ENCODE results near the gene MUC5B.

MUC5B gene

DNA sequence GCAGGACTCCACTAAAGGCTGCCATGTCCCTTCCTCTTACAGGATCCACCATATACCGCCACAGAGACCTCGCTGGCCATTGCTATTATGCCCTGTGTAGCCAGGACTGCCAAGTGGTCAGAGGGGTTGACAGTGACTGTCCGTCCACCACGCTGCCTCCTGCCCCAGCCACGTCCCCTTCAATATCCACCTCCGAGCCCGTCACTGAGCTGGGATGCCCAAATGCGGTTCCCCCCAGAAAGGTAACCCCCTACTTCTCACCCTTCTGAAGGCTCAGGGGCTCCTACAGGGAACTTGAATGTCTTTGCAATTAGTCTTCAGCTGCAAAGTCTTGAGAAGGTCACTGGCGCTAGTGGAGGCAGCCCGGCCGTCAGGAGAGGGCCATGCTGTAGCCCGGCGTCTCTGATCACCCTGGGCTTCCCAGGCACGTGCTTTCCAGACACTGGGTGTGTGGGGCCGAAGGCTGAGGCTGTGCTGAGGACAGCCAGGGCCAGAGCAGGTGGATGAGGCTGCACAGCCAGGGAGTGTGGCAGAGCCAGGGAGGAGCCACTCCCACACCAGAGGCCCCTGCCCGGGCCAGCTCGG, 30.0 kb upstream of the MUC5B start:
- DNase-seq (ENCODE audit: low read depth in 2 of 2): no peak

DNA sequence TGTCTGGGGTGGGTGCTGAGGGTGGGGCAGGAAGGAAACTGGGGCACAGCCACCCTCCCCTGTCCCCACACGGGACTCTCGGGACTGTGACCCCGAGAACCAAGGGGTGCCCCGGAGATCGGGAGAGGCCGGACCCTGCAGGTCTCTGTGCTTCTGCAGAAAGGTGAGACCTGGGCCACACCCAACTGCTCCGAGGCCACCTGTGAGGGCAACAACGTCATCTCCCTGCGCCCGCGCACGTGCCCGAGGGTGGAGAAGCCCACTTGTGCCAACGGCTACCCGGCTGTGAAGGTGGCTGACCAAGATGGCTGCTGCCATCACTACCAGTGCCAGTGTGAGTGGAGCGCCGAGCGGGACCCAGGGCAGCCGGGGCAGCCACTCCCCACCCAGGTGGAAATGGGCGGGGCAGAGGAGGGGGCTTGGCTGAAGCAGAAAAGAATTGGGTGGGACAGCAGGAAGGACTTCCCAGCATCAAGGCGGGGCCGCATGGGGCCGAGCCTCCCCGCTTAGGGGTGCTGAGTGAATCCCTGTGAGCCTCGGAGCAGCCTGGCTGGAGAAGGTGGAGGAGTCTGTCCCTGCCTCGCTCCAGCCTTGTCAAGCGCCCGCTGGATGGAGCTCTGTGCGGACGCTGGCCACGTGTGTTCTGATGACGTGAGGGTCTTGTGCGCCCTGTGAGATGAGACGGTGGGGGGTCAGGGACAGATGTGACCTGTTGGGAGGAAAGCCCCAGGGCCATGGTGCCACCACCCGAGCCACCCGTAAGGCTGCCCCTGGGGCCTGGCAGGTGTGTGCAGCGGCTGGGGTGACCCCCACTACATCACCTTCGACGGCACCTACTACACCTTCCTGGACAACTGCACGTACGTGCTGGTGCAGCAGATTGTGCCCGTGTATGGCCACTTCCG, 29.3 kb upstream of the MUC5B start:
- no peak for DNase-seq (ENCODE audit: low read depth in 2 of 2)

DNA sequence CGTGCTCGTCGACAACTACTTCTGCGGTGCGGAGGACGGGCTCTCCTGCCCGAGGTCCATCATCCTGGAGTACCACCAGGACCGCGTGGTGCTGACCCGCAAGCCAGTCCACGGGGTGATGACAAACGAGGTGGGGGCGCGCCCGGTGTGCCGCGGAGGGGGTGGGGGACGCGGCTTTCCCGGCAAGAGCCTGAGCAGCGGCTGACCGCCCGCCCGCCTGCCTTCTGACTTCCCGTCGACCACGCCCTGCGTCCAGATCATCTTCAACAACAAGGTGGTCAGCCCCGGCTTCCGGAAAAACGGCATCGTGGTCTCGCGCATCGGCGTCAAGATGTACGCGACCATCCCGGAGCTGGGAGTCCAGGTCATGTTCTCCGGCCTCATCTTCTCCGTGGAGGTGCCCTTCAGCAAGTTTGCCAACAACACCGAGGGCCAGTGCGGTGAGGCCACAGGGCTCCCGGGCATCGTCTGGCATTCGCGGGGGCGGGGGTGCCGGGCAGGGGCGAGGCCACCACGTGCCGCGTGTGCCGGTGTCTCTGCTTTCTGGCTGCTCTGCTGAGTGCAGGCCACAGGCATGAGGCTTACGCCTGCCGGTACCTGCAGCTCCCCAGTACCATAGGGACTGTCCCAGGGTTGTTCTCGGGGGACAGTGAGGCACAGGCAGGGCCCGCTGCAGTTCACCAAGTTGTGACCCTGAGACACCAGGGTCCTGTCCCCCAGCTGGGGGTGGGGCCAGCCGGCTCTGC, 28.5 kb upstream of the MUC5B start:
- no peak for DNase-seq (ENCODE audit: low read depth in 2 of 2)

DNA sequence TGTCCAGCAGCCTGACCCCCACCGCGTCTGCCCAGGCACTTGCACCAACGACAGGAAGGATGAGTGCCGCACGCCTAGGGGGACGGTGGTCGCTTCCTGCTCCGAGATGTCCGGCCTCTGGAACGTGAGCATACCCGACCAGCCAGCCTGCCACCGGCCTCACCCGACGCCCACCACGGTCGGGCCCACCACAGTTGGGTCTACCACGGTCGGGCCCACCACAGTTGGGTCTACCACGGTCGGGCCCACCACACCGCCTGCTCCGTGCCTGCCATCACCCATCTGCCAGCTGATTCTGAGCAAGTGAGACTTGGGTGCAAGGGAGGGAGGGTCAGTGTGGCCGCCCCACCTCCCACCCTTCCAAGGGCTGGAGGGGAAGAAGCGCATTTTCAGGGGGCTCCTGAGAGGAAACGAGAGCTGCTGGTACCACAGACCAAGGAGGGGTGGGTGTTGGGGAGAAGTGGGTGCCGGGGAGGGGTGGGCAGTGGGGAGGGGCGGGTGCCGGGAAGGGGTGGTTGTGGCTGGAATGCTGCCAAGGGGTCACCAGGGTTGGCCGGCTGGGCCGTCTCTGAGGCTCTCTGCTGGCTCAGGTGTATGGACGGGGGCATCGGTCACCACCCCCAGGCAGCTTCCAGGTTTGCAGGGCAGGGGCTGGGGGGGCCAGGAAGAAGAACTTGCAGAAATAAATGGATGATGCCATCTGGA, 27.7 kb upstream of the MUC5B start:
- no peak for DNase-seq (ENCODE audit: low read depth in 2 of 2)

DNA sequence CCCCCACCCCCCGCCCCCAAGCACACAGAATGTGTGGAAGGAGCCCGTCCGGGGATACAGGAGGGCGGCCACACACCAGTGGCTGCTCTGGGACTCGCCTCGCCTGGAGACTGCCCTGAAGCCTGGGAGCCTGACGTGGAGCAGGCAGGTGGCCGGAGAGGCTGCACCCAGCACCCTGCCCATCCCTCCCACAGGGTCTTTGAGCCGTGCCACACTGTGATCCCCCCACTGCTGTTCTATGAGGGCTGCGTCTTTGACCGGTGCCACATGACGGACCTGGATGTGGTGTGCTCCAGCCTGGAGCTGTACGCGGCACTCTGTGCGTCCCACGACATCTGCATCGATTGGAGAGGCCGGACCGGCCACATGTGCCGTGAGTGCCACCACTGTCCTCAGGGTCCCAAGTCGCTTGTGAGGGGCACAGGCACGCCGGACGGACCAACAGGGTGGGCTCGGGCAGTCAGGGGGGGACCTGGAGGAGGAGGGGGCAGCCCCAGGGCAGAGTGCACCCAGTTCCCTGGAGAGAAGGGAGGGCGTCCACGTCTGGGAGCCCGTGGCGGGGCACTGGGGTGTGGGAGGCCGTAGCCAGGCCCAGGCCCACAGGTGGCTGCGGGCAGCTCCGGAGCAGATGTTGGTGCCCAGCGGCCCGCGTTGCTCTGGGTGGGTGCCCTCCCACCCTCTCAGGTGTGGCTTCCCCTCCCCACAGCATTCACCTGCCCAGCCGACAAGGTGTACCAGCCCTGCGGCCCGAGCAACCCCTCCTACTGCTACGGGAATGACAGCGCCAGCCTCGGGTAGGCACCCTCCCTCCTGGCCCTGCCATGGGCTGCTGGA, 27.0 kb upstream of the MUC5B start:
- no peak for DNase-seq (ENCODE audit: low read depth in 2 of 2)

DNA sequence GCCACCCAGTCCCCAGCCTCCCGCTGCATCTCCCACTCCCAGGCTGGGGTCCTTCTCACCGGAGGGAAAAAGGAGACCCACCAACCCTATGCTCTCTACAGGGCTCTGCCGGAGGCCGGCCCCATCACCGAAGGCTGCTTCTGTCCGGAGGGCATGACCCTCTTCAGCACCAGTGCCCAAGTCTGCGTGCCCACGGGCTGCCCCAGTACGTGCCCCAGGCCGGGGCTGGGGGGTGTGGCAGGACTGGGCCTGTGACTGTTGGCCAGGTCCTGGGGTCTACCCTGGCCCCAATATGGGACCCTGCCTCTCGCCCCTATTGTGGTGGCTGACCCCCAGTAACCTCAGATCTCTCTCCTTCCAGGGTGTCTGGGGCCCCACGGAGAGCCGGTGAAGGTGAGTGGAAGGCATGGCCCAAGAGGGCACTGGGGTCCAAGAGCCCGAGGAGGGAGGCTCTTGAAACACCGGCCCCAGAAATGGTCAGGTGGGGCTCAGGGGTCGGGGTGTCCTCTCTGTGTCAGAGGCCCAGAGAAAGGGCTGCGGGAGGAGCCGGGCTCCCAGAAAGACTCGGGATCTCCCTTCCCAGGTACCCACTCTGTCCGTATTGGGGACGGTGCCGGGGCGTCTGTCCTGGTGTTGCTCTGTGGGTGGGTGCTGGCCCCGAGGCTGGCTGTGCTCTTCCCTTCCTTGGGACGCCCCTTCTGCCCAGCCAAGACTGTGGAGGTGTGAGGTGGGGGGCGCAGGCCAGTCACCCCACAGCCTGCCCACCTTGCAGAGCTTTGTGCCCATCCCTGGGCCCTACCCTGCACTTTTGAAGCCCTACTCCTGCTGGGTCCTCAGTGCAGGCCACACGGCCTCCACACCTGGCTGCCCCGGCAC, 26.1 kb upstream of the MUC5B start:
- no peak for DNase-seq (ENCODE audit: low read depth in 2 of 2)

DNA sequence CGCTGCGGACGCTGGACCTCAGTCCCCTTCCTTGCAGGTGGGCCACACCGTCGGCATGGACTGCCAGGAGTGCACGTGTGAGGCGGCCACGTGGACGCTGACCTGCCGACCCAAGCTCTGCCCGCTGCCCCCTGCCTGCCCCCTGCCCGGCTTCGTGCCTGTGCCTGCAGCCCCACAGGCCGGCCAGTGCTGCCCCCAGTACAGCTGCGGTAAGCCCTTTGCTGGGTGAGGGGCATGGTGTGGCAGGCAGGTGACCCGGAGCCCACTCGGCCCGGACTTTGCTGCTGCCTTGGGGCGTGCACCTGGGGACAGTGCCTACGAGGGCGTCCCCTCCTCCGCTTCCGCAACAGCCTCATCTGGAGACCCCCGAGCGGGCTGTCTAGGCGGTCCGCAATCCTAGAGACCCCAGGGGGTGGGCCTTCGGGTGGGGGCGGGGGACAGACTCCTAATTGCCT, 25.4 kb upstream of the MUC5B start:
- DNase-seq (ENCODE audit: low read depth in 2 of 2): no peak

DNA sequence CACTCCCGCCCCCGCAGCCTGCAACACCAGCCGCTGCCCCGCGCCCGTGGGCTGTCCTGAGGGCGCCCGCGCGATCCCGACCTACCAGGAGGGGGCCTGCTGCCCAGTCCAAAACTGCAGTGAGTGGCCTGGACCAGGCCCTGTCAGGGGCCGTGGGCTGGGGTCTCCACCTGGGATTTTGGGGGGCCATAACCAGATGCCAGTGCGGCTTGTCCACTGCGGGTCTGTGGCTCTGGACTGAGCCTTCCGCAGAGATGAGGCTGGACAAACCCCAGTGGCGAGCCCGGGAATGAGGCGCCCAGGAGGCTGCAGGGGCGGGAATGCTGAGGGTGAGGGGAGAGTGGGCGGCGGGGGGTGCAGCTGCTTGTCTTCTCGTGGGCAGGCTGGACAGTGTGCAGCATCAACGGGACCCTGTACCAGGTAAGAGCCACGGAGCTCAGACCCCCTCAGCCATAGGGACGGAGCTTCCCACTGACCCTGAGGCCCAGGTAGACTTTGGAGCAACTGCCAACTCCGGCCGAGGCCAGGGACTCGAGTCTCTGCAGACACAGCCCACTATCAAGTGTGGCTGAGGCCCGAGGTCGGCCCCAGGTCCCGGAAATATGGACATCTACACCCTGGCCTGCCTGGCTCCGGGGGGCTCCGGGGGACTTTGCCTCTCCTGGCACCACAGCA, 24.8 kb upstream of the MUC5B start:
- DNase-seq (ENCODE audit: low read depth in 2 of 2): no peak

DNA sequence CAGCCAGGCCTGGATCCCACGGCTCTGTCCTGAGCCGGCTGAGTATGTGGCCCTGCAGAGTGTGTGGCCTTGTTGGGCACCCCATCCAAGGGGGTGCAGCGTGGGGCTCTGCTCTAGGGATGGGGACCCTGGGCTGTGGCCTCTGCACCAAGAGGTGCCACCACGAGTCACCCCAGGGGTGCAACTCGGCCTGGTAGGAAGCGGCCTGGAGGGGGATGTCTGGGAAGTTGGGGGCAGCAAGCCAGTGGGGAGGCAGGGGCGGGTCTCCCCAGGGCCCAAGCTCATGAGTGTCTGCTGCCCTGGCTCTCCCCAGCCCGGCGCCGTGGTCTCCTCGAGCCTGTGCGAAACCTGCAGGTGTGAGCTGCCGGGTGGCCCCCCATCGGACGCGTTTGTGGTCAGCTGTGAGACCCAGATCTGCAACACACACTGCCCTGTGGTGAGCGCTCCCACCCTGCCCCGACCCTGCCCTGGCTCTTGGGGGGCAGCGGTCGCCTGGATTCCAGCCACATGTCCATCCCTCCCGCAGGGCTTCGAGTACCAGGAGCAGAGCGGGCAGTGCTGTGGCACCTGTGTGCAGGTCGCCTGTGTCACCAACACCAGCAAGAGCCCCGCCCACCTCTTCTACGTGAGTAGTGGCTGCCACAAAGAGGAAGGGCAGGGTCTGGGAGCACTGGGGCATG, 24.2 kb upstream of the MUC5B start:
- no peak for DNase-seq (ENCODE audit: low read depth in 2 of 2)

DNA sequence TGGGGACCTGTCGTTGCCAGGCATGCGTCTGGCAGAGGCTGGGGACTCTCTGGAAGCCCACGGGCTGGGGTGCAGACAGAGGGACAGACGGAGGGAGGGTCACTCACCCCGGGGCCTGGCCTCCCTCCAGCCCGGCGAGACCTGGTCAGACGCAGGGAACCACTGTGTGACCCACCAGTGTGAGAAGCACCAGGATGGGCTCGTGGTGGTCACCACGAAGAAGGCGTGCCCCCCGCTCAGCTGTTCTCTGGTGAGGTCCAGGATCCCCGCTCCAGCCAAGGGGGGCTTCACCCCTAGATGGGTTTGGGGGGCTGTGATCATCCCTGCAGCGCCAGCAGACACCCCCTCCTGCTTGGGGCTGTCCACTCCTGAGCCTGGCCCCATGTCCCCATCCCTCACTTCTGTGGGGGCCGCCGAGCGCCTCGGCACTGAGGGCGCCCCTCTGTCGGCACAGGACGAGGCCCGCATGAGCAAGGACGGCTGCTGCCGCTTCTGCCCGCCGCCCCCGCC, 23.6 kb upstream of the MUC5B start:
- DNase-seq (ENCODE audit: low read depth in 2 of 2): no peak

DNA sequence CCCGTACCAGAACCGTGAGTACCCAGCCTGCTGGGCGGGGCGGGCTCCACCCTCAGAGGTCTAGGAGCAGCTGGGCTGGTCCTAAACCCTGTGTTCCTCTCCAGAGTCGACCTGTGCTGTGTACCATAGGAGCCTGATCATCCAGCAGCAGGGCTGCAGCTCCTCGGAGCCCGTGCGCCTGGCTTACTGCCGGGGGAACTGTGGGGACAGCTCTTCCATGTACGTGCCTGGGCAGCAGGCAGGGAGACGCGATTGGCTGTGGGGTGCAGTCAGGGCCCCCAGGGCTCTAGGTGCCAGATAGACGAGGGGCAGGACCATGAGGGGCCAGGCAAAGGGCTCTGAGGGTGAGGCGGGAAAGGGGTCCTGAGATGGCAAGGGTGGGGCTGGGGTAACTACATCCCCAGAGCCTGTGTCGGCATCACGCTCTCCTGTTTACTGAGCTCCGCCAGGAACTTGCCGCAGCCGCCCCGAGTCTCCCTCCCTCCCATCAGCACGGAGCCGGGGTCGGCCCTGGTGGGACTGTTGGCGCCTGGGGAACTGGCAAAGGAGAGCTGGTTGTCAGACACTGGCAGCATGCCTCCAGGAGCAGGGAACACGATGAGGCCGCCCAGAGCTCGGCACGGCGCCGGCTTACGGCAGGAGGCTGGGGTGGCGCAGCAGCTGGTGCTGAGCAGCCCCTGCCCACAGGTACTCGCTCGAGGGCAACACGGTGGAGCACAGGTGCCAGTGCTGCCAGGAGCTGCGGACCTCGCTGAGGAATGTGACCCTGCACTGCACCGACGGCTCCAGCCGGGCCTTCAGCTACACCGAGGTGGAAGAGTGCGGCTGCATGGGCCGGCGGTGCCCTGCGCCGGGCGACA, 22.9 kb upstream of the MUC5B start:
- DNase-seq (ENCODE audit: low read depth in 2 of 2): no peak

DNA sequence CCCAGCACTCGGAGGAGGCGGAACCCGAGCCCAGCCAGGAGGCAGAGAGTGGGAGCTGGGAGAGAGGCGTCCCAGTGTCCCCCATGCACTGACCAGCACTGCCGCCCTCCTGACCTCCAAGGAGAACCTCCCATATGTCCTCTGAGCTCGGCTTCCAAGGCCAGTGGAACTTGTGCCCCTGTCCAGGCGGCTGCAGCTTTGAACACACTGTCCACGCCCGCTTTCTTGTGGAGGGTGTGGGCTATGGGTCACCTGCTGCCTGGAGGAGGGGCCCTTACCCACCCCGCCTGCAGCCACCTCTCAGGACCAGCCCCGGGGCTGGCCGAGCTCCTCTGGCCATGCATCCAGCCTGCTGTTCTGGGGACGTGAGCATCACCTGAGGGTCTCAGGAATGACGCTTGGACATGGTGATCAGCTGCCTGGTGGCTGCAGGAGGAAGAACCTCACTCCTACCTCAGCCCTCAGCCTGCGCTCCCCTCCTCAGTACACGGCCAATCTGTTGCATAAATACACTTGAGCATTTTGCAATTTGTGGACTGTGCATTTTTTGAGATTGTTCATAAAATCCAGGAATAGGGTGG, 22.2 kb upstream of the MUC5B start:
- no peak for DNase-seq (ENCODE audit: low read depth in 2 of 2)

DNA sequence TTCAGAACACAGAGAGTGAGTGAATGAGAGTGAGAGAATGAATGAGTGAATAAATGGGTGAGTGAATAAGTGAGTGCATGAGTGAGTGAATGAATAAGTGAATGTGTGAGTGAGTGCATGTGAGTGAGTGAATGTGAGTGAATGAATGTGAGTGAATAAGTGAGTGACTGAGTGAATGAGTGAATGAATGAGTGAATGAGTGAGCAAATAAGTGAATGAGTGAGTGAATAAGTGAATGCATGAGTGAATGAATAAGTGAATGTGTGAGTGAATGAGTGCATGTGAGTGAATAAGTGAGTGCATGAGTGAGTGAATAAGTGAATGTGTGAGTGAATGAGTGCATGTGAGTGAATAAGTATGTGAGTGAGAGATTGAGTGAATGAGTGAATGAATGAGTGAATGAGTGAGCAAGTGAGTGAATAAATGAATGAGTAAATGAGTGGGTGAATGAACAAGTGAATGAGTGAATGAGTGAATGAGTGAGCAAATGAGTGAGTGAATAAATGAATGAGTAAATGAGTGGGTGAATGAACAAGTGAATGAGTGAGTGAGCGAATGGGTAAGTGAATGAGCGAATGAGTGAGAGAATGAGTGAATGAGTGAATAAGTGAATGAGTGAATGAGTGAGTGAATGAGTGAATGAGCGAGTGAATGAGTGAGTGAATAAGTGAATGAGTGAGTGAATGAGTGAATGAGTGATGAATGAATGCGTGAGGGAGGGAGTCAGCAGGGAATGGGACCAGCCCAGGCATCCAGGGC, 21.3 kb upstream of the MUC5B start:
- no peak for DNase-seq (ENCODE audit: low read depth in 2 of 2)

DNA sequence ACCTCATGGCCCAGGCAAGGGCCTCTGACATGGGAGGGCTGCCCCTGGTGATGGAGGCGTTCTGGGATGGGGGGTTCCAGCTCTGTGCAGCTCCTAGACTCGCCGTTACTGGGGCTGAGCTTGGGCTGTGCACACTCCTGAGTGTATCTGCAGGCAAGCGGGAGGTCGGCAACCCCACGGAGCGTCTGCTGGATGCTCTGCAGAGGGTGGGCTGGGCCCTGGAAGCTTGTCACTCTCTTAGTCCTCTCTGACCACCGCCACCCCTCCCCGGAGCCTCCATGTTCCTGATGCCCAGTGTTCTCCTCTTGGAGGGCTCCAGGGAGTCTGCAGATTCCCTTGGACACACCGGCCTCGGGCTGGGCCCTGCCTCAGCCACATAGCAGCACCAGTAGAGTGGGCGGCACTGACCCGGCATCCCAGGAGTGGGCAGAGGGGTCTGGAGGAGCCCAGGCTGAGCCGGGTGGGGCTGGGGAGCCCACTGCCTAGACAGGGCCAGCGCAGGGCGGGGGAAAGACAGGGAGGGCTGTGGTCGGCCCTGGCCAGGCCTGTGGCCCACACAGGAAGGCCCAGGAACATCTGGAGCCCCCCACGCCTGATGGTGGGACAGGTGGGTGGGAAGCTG, 20.6 kb upstream of the MUC5B start:
- no peak for DNase-seq (ENCODE audit: low read depth in 2 of 2)

DNA sequence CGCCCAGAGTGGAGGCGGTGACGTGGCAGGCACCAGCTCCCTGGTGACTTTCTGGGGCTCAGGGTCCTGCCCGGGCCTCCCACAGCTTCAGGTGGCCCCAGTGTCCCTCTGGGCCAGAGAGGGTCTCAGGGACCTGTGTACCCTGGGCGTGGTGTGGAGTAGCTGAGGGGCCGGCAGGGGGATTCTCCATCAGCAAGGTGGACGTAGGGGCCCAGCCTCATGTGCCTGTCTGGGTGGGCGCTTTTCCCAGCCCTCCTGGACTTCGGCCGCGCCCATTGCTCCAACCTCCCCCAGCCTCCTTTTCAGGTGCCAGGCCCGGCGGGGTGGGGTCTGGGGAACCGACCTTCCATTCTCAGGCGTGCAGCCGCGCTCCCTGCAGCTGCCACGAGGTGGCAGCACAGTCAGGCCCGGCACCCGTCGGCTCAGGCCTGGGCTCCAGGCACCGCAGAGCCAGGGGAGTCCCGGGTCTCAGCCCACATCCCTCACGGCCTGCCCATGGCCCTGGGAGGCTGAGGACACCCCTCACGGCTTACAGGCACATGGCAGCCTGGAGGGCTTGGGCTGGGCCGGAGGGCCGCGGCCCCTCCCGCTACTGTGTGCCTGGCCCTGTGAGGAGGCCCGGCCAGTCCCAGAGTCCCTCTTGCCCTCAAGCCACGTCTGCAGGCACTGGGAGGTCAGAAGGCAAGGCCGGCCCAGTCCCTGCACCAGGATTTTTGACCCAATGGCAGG, 19.9 kb upstream of the MUC5B start:
- peak in 1 of 2 donors; percentile 24 for DNase-seq (ENCODE audit: low read depth in 2 of 2)
